ENCODE measurements around the gene USP25.

USP25 gene, protein sequence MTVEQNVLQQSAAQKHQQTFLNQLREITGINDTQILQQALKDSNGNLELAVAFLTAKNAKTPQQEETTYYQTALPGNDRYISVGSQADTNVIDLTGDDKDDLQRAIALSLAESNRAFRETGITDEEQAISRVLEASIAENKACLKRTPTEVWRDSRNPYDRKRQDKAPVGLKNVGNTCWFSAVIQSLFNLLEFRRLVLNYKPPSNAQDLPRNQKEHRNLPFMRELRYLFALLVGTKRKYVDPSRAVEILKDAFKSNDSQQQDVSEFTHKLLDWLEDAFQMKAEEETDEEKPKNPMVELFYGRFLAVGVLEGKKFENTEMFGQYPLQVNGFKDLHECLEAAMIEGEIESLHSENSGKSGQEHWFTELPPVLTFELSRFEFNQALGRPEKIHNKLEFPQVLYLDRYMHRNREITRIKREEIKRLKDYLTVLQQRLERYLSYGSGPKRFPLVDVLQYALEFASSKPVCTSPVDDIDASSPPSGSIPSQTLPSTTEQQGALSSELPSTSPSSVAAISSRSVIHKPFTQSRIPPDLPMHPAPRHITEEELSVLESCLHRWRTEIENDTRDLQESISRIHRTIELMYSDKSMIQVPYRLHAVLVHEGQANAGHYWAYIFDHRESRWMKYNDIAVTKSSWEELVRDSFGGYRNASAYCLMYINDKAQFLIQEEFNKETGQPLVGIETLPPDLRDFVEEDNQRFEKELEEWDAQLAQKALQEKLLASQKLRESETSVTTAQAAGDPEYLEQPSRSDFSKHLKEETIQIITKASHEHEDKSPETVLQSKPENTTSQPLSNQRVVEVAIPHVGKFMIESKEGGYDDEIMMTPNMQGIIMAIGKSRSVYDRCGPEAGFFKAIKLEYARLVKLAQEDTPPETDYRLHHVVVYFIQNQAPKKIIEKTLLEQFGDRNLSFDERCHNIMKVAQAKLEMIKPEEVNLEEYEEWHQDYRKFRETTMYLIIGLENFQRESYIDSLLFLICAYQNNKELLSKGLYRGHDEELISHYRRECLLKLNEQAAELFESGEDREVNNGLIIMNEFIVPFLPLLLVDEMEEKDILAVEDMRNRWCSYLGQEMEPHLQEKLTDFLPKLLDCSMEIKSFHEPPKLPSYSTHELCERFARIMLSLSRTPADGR

DNA sequence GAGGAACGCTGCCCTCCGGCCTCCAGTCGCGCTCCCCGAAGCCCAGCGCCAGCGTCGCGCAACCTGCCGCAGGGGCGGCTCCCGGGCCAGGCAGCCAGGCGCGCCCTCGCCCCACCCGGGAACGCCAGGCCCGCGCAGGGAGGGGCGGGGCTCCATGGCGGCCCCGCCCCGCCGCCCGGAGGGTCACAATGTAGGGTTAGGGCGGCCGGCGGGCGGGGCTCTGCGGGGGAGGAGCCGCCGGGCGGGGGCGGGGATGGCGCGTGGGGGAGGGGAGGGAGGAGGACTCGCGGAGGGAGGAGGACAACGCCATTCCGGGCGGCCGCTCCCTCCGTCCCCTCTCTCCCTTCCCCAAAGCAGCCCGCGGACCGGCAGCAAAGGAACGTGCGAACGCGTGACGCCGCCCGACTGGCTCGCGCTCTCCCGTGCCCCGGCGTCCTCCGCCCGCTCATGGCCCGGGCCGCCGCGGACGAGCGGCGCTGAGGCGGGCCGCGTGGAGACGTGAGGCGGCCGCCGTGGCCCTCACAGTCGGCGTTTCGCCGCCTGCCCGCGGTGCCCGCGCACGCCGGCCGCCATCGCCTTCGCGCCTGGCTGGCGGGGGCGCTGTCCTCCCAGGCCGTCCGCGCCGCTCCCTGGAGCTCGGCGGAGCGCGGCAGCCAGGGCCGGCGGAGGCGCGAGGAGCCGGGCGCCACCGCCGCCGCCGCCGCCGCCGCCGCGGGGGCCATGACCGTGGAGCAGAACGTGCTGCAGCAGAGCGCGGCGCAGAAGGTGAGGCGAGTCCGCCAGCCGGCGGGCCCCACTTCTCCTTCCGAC, at the start of gene USP25:
Gene USP25 (plus strand): TSS at position 309 of the 810 bp plus-strand sequence. CDS start 412 bp downstream, at position 721.
- TF ChIP-seq, protein P1, sequence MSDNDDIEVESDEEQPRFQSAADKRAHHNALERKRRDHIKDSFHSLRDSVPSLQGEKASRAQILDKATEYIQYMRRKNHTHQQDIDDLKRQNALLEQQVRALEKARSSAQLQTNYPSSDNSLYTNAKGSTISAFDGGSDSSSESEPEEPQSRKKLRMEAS (IDR thresholded peaks at IDR 0.05) = no peak; the same call in none of the 2 replicates
- TF ChIP-seq TEAD4 (IDR thresholded peaks at IDR 0.05) = no peak; the same call in 1 of the 2 replicates
- TF ChIP-seq FOXM1 (IDR thresholded peaks at IDR 0.05; ENCODE audit: borderline replicate concordance, low read depth) = no peak
- no peak for TF ChIP-seq EP300 (IDR thresholded peaks at IDR 0.05; ENCODE audit: borderline replicate concordance)
- TF ChIP-seq, protein P2, sequence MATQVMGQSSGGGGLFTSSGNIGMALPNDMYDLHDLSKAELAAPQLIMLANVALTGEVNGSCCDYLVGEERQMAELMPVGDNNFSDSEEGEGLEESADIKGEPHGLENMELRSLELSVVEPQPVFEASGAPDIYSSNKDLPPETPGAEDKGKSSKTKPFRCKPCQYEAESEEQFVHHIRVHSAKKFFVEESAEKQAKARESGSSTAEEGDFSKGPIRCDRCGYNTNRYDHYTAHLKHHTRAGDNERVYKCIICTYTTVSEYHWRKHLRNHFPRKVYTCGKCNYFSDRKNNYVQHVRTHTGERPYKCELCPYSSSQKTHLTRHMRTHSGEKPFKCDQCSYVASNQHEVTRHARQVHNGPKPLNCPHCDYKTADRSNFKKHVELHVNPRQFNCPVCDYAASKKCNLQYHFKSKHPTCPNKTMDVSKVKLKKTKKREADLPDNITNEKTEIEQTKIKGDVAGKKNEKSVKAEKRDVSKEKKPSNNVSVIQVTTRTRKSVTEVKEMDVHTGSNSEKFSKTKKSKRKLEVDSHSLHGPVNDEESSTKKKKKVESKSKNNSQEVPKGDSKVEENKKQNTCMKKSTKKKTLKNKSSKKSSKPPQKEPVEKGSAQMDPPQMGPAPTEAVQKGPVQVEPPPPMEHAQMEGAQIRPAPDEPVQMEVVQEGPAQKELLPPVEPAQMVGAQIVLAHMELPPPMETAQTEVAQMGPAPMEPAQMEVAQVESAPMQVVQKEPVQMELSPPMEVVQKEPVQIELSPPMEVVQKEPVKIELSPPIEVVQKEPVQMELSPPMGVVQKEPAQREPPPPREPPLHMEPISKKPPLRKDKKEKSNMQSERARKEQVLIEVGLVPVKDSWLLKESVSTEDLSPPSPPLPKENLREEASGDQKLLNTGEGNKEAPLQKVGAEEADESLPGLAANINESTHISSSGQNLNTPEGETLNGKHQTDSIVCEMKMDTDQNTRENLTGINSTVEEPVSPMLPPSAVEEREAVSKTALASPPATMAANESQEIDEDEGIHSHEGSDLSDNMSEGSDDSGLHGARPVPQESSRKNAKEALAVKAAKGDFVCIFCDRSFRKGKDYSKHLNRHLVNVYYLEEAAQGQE (IDR thresholded peaks at IDR 0.05; ENCODE audit: low read depth) = no peak
- no peak; the same call in 1 of the 2 replicates for TF ChIP-seq RAD21 (IDR thresholded peaks at IDR 0.05; ENCODE audit: low read depth)
- no peak for TF ChIP-seq CREB1 (IDR thresholded peaks at IDR 0.05; ENCODE audit: low read depth)
- TF ChIP-seq ZBTB7A (IDR thresholded peaks at IDR 0.05; ENCODE audit: low read depth) = peak; percentile 64; the same call in 1 of the 2 replicates
- no peak for TF ChIP-seq CEBPB (IDR thresholded peaks at IDR 0.05)
- peak; percentile 40 for TF ChIP-seq EGR1 (IDR thresholded peaks at IDR 0.05)
- TF ChIP-seq, protein P3, sequence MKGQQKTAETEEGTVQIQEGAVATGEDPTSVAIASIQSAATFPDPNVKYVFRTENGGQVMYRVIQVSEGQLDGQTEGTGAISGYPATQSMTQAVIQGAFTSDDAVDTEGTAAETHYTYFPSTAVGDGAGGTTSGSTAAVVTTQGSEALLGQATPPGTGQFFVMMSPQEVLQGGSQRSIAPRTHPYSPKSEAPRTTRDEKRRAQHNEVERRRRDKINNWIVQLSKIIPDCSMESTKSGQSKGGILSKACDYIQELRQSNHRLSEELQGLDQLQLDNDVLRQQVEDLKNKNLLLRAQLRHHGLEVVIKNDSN (IDR thresholded peaks at IDR 0.05) = no peak
- TF ChIP-seq TAF1 (IDR thresholded peaks at IDR 0.05; ENCODE audit: low read depth) = peak; percentile 66
- peak; percentile 27; the same call in 1 of the 2 replicates for TF ChIP-seq TCF12 (IDR thresholded peaks at IDR 0.05; ENCODE audit: low read depth)
- TF ChIP-seq YY1 (IDR thresholded peaks at IDR 0.05; ENCODE audit: low read depth) = peak; percentile 46
- no peak for TF ChIP-seq NFIC (IDR thresholded peaks at IDR 0.05)

DNA sequence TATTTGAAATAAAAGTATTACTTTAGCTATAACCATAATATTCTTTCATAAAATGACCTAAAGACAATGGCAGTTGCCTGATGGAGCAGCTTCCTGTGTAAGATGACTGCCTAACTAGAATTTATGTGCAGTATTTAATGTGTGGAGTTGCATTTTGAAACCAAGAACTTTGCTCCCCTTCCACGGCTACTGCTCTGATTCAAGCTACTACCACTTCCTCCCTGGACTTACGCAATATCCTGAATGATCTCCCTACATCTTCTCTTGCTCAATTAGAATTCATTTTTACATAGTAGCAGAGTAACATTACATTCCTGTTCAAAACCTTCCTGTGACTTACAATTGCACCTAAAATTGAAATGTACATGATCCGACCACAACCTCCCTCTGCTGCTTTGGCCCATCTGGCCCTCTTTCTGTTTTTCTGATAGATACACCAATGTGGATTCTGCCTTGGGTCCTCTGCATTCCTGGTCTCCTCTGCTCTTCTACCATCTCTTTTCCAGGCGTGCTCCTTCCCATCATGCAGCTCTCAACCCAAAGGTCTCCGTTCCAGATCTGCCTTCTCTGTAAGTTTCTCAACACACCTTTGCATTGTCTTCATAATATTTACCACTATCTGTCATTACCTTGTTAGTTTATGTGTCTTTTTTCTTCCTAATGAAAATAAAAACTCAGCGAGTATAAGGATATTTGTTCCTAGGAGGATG, 47.4 kb upstream of the USP25 start:
- no peak for TF ChIP-seq ZBTB7A (IDR thresholded peaks at IDR 0.05; ENCODE audit: low read depth)
- TF ChIP-seq TAF1 (IDR thresholded peaks at IDR 0.05; ENCODE audit: low read depth) = no peak
- peak; percentile 86 for TF ChIP-seq CEBPB (IDR thresholded peaks at IDR 0.05)

DNA sequence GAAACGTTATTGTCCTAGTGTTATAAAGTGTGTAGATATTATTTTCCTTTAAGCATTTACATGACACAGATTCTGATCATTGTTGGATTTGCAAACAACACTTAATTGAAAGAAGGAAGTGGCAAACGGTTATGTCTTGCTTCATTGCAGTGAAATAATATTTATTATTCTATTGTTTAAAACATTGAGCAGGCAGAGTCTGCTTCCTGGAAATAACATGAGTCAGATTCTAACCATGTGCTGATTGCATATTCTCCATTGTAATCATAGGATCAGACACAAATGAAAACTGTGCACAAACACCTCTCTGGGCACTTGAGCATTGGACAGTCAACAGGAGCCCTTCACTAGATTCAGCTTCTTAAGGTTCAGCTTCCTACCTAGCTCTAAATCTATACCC, 46.8 kb upstream of the USP25 start:
- TF ChIP-seq NFIC (IDR thresholded peaks at IDR 0.05) = peak; percentile 58; the same call in 1 of the 2 replicates
- peak; percentile 17; the same call in 1 of the 2 replicates for TF ChIP-seq RAD21 (IDR thresholded peaks at IDR 0.05; ENCODE audit: low read depth)
- no peak for TF ChIP-seq TAF1 (IDR thresholded peaks at IDR 0.05; ENCODE audit: low read depth)
- TF ChIP-seq, protein P1 (IDR thresholded peaks at IDR 0.05) = no peak; the same call in 1 of the 2 replicates
- no peak for TF ChIP-seq CREB1 (IDR thresholded peaks at IDR 0.05; ENCODE audit: low read depth)
- TF ChIP-seq, protein P3 (IDR thresholded peaks at IDR 0.05) = no peak
- TF ChIP-seq, protein P2 (IDR thresholded peaks at IDR 0.05; ENCODE audit: low read depth) = no peak
- peak; percentile 65; the same call in 1 of the 2 replicates for TF ChIP-seq FOXM1 (IDR thresholded peaks at IDR 0.05; ENCODE audit: borderline replicate concordance, low read depth)
- TF ChIP-seq CEBPB (IDR thresholded peaks at IDR 0.05) = peak; percentile 58
- no peak for TF ChIP-seq EGR1 (IDR thresholded peaks at IDR 0.05)
- TF ChIP-seq TCF12 (IDR thresholded peaks at IDR 0.05; ENCODE audit: low read depth) = peak; percentile 63; the same call in 1 of the 2 replicates
- TF ChIP-seq YY1 (IDR thresholded peaks at IDR 0.05; ENCODE audit: low read depth) = no peak
- TF ChIP-seq TEAD4 (IDR thresholded peaks at IDR 0.05) = peak; percentile 67
- peak; percentile 87 for TF ChIP-seq EP300 (IDR thresholded peaks at IDR 0.05; ENCODE audit: borderline replicate concordance)
- TF ChIP-seq ZBTB7A (IDR thresholded peaks at IDR 0.05; ENCODE audit: low read depth) = no peak

All from Ishikawa (cell line).